NCI-H526 (cell line): Measurements from ENCODE around the gene PDGFB.

Source experiments
- DNase-seq, 2 experiments: peaks; one replicate each; lab custom pipeline; 2025; lab: John Stamatoyannopoulos, UW

PDGFB gene

GRCh38 chr22:39244496-39245129, at the start of gene PDGFB:
Gene PDGFB (minus strand): TSS chr22:39244982. CDS start chr22:39243963, 1,019 bp downstream.
- DNase-seq, result peak; percentile 18 to 62

- DNase-seq, result no peak
Measured at GRCh38 chr22:39293766-39294368, 49.1 kb upstream of the PDGFB start.

- no peak for DNase-seq
Measured at GRCh38 chr22:39292561-39293074, 47.8 kb upstream of the PDGFB start.

- no peak for DNase-seq
Measured at GRCh38 chr22:39292031-39292462, 47.3 kb upstream of the PDGFB start.

GRCh38 chr22:39291523-39291922, 46.7 kb upstream of the PDGFB start:
- DNase-seq, result no peak

GRCh38 chr22:39290724-39291161, 46.0 kb upstream of the PDGFB start:
- no peak for DNase-seq

GRCh38 chr22:39289975-39290720, 45.4 kb upstream of the PDGFB start:
- no peak for DNase-seq

GRCh38 chr22:39289533-39289932, 44.8 kb upstream of the PDGFB start:
- no peak for DNase-seq

GRCh38 chr22:39288135-39288898, 43.5 kb upstream of the PDGFB start:
- no peak for DNase-seq

GRCh38 chr22:39287076-39287725, 42.4 kb upstream of the PDGFB start:
- DNase-seq, result no peak

- DNase-seq, result no peak
Measured at GRCh38 chr22:39284983-39285382, 40.2 kb upstream of the PDGFB start.

GRCh38 chr22:39284142-39284980, 39.6 kb upstream of the PDGFB start:
- peak; percentile 73 to 75 for DNase-seq

- DNase-seq, result no peak
Measured at GRCh38 chr22:39283322-39284141, 38.8 kb upstream of the PDGFB start.

- no peak for DNase-seq
Measured at GRCh38 chr22:39282645-39283321, 38.0 kb upstream of the PDGFB start.

GRCh38 chr22:39281126-39281525, 36.3 kb upstream of the PDGFB start:
- no peak for DNase-seq

- DNase-seq, result no peak
Measured at GRCh38 chr22:39280250-39280649, 35.5 kb upstream of the PDGFB start.

- DNase-seq, result no peak
Measured at GRCh38 chr22:39279170-39279850, 34.5 kb upstream of the PDGFB start.

- DNase-seq, result no peak
Measured at GRCh38 chr22:39278040-39278439, 33.3 kb upstream of the PDGFB start.
